GM18511 (cell line): ENCODE data around the gene SMOC2.

ENCODE experiments used
- ATAC-seq: cut with Tn5 transposase; IDR thresholded peaks from one replicate; pipeline ENCODE4 v1.9.1; 2021; ENCODE audit warnings: mild to moderate bottlenecking, moderate library complexity; ENCODE audit not compliant: unreplicated experiment

Gene SMOC2

GRCh38 chr6:168641446-168641845, 200.5 kb downstream of the SMOC2 start:
- no peak for ATAC-seq

- no peak for ATAC-seq
These were observed 202.4 kb downstream of the SMOC2 start for GRCh38 chr6:168643401-168643800.

- no peak for ATAC-seq
These were observed 204.3 kb downstream of the SMOC2 start for GRCh38 chr6:168645326-168645725.

GRCh38 chr6:168647271-168647670, 206.3 kb downstream of the SMOC2 start:
- no peak for ATAC-seq

GRCh38 chr6:168648240-168649125, 207.5 kb downstream of the SMOC2 start:
- ATAC-seq, result no peak

- ATAC-seq, result no peak
These were observed 208.2 kb downstream of the SMOC2 start for GRCh38 chr6:168649209-168649608.

GRCh38 chr6:168650671-168651111, 209.7 kb downstream of the SMOC2 start:
- no peak for ATAC-seq

GRCh38 chr6:168655462-168656152, 214.6 kb downstream of the SMOC2 start:
- no peak for ATAC-seq

GRCh38 chr6:168658059-168658458, 217.1 kb downstream of the SMOC2 start:
- ATAC-seq, result no peak

- ATAC-seq, result no peak
These were observed 219.5 kb downstream of the SMOC2 start for GRCh38 chr6:168660400-168660945.

- ATAC-seq, result no peak
These were observed 221.4 kb downstream of the SMOC2 start for GRCh38 chr6:168662301-168662936.

- ATAC-seq, result no peak
These were observed 222.1 kb downstream of the SMOC2 start for GRCh38 chr6:168663041-168663440.

GRCh38 chr6:168664956-168665355, 224.0 kb downstream of the SMOC2 start:
- no peak for ATAC-seq

GRCh38 chr6:168666170-168666569, 225.2 kb downstream of the SMOC2 start:
- ATAC-seq, result no peak

GRCh38 chr6:168666699-168667427, 225.9 kb downstream of the SMOC2 start:
- ATAC-seq, result no peak

GRCh38 chr6:168667428-168667805, 226.4 kb downstream of the SMOC2 start:
- ATAC-seq, result no peak

GRCh38 chr6:168670401-168670985, 229.5 kb downstream of the SMOC2 start:
- no peak for ATAC-seq

GRCh38 chr6:168671028-168671862, 230.3 kb downstream of the SMOC2 start:
- ATAC-seq, result no peak

GRCh38 chr6:168671863-168672546, 231.0 kb downstream of the SMOC2 start:
- no peak for ATAC-seq
